ENCODE measurements around the gene FHIT.
A peak's percentile ranks its signal among the peaks of the same experiment; 100 is the strongest.

FHIT gene

GRCh38 chr3:61251174-61251972 lies at the start of gene FHIT:
FHIT (minus strand) TSS chr3:61251452.
- peak; percentile 85 to 92 for DNase-seq (ENCODE audit: low read depth in 2 of 2)

DNA sequence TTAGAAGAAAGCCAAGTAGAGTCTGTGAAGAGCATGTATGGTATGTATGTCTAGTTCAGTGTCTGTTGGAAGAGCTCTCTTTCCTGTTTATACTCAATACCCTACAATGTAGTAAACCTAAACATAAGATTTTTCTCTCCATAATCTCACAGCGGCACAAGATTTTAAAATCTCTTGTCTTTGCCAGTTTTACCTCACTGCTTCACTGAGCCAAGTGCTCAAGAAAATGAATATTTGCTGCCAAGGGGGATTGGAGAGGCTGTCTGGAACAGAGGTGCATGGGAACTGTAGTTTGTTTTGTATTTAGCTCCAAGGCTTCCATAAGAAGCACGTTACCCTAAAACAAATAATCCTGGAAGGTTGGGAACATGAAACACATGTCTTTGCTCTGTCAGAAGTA lies 49.5 kb upstream of the FHIT start:
- no peak for DNase-seq (ENCODE audit: low read depth in 2 of 2)

- DNase-seq (ENCODE audit: low read depth in 2 of 2), result no peak
These were observed 48.7 kb upstream of the FHIT start for GRCh38 chr3:61300006-61300380.

DNA sequence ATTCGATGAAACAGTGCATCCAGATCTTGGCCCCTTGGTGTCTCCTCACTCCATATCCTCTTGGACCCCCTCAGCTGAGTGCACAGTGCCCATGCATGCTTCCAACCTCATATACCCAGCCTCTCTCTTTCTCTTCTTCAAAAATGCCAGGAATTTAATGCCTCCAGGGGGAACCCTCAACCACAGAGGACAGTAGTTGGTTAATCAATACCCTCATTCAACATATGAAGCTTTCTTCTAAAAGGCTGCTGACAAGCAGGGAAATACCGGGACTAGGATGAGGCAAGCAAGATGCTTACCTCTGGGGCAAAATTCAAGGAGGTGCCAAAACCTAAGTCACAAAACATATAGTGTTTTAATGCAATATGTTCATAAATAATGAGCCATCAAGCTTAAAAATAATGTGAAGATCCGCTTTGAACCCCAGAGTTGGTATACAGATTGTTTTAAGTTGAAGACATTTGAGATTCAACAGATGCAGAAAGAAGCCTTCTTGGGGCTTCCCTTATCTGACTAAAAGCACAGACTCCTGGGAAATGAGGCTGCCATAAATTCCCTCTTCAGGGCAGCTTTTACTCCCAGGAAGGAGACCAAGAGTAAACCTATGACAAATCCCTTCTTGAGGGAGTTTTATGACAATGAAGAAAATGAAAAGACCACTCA lies 48.2 kb upstream of the FHIT start:
- no peak for DNase-seq (ENCODE audit: low read depth in 2 of 2)

DNA sequence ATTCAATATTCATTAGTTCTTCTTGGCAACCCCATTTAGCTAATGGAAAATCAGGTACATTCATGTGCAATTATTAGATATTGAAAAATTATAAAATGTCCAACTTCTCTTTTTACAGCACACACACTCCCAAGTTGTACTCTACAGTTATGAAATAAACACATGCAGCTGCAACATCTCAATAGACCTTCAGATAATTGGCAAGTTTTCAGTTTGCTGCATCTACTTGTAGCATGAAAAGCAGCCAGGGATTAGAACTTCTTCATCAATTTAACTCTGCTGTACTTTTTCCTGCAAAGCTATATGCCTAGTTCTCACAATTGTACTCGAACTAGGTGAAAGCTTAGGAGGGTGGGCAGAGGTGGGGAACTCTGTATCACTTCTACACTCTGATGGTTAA lies 46.6 kb upstream of the FHIT start:
- no peak for DNase-seq (ENCODE audit: low read depth in 2 of 2)

GRCh38 chr3:61288446-61288845 lies 37.2 kb upstream of the FHIT start:
- no peak for DNase-seq (ENCODE audit: low read depth in 2 of 2)

GRCh38 chr3:61283876-61284275 lies 32.6 kb upstream of the FHIT start:
- no peak for DNase-seq (ENCODE audit: low read depth in 2 of 2)

GRCh38 chr3:61278713-61279112 lies 27.5 kb upstream of the FHIT start:
- no peak for DNase-seq (ENCODE audit: low read depth in 2 of 2)

- no peak for DNase-seq (ENCODE audit: low read depth in 2 of 2)
These were observed 26.2 kb upstream of the FHIT start for GRCh38 chr3:61277411-61277810.

- DNase-seq (ENCODE audit: low read depth in 2 of 2), result no peak
These were observed 18.2 kb upstream of the FHIT start for GRCh38 chr3:61269435-61269834.

GRCh38 chr3:61268644-61269043 lies 17.4 kb upstream of the FHIT start:
- no peak for DNase-seq (ENCODE audit: low read depth in 2 of 2)

DNA sequence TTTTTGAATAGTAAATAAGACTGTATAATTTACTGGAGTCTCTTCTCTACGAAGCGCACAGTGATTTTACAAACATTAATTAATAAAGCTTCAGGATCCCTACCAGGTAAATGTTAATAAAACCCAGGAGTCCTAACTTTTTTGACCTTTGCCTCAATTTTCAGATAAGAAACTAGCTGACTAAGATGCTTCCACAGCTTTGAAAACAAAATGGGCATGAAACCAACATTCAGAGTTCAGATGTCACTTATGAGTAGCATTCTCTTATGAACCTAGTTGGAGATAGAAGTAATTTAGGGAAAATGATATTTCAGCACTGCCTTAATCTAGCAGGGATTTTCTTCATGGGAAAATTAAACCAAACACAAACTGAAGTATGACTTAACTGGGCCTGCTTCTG lies 13.0 kb upstream of the FHIT start:
- no peak for DNase-seq (ENCODE audit: low read depth in 2 of 2)

DNA sequence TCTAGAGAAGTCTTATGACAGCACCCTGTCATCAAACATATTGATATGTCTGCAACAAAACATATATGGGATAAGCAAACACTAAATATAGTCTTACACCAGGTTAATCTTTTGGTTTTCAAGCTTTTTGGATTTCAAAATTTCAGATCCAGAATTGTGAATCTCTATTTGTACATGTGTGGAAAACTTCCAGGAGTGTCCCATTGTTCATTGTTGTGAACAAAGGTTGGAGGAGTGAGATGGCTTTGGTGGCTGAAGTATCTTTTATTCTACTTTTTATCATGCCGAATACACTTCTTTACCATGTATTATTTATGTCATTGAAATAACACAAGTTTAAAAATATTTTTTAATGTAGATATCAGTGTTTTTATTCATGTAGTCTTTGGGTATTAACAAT lies 5.9 kb upstream of the FHIT start:
- DNase-seq (ENCODE audit: low read depth in 2 of 2), result no peak

- DNase-seq (ENCODE audit: low read depth in 2 of 2), result no peak
These were observed 2.5 kb upstream of the FHIT start for GRCh38 chr3:61253756-61254155.

- no peak for DNase-seq (ENCODE audit: low read depth in 2 of 2)
These were observed 1.6 kb upstream of the FHIT start for GRCh38 chr3:61252836-61253235.

DNA sequence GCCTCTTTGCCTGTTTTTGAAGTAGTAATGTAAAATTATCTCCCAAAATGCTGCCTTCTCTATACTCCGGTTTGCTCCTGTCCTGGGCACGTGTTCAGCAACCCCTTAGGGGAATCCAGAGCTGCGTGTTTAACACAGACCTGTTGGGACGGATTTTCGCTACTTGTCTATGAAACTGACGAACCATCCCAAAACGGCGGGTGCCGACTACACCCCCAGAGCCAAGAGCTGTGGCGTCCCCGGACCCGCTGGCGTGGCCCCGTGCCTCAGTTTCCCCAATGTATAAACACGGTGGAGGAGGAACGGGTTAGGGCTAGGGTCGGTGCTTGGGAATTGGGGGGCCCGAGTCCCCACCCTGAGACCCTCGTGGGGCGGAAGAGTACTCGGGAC lies 473 bp downstream of the FHIT start:
- DNase-seq (ENCODE audit: low read depth in 2 of 2), result peak in 1 of 2 experiments; percentile 24

GRCh38 chr3:61248496-61248895 lies 2.8 kb downstream of the FHIT start:
- no peak for DNase-seq (ENCODE audit: low read depth in 2 of 2)

GRCh38 chr3:61247191-61247590 lies 4.1 kb downstream of the FHIT start:
- DNase-seq (ENCODE audit: low read depth in 2 of 2), result no peak

DNA sequence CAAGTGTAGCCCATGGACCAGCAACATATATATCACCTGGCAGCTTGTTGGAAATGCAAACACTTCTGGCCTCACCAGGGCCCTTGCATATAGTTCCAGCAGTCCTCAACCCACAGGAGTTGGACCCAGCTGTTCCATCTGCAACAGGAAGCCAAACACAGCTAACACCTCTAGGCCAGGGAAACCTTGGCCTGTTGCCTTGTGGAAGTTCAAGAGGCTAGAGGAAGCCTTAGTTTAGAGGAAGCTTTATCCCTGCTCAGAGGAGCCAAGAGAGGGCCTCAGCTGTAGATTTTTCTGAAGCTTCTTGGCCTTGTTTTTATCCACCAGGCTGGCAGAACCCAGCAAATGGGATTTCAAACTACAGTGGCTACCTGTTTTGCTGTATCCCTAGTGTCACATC lies 11.4 kb downstream of the FHIT start:
- no peak for DNase-seq (ENCODE audit: low read depth in 2 of 2)

DNA sequence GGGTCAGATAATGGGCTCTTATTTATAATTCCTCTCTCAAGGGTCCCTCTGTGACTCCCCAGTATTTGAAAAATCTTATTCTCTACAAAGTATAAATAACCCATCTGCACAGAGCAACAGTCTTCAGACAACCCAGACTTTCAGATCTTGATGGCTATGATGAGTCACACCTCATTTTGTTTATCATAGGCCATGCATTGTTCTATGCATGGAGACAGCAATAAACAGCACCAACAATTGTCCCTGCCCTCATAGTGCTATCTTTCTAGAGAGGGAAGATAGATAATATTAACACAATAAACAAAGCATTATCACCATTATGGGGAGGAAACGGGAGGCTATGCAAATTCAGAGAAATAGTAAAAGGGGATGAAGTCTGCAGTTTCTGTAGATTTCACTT lies 13.4 kb downstream of the FHIT start:
- DNase-seq (ENCODE audit: low read depth in 2 of 2), result no peak

GRCh38 chr3:61236556-61236955 lies 14.7 kb downstream of the FHIT start:
- DNase-seq (ENCODE audit: low read depth in 2 of 2), result no peak

DNA sequence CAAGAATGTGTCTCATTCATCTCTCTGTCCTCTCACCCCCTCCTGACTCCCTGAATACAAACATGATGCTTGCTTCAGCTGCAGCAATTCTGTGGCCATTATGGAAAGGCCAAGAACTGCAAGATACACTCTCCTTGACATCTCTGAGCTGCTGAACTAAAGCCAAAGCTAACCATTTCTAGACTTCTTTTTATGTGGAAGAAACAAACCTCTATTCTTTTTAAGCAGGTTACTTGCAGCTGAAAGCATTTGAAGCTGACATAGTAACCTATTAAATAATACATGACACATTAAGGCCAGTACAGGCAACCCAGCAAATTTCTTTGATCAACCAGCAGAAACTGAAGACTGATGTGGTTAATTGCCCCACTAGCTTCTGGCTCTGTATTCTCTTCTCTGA lies 17.5 kb downstream of the FHIT start:
- DNase-seq (ENCODE audit: low read depth in 2 of 2), result no peak

DNA sequence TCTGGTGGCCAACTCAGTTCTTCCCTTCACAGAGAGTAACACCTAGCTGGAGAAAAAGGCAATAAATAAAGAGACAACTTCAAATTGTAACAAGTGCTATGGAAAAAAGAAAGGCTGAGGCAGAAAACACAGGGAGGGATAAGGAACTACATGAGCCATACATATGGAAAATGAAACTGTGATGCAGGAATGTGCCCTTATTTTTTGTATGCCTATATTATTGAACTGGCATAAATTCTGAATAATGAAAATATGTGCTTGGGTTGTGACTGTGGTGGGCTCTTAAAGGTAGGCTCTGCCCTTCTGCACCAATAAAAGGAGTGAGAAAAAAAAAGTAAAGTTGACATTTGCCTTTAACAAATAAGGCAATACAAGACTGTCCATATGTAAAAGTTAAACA lies 19.6 kb downstream of the FHIT start:
- no peak for DNase-seq (ENCODE audit: low read depth in 2 of 2)

DNA sequence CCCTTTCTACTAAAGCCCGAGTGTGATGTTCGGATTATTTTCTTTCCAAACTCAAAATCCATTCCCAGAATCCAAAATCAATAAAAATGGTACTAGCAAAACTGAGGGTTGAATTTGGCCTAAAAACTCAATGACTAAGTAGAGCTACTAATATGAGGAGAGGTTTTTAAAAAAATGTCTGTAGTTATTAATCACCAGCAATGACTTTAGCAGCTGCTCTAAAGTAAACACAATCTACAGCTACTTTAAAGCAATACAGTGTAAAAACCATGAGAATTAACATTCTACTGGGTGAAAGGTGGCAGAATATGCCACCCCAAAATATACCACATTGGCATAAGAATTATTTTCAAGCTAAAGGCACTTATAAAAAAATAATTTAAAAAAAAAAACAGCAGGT lies 23.5 kb downstream of the FHIT start:
- no peak for DNase-seq (ENCODE audit: low read depth in 2 of 2)

Measured in stimulated activated CD4-positive, alpha-beta T cell treated with anti-CD3 and anti-CD28 coated beads, Interleukin-12 subunit alpha, Interleukin-12 subunit beta, amount 100 ng/mL, for 24 hours (primary cell).